ENCODE results near the gene LRP8. TPM values are rescaled to one million over a fixed set of nuclear protein-coding genes. Genes with fewer than 3 reads are reported as not detected.

Gene LRP8
- total and polyA plus RNA-seq, 10 donors, result 1.7 to 14.4 (median 5.5) TPM

- intact Hi-C loops (cut with DNase I; ENCODE audit: low total_unique reads), result no loop called here
- no peaks in the 10 kb centered on the region for H3K9me3 ChIP-seq
- H3K36me3 ChIP-seq, result peaks cover 0 to 17% (median 0%) of the 10 kb centered on the region in 6 donors
- WGBS, 5 donors, result 76 to 86% (median 82%) methylated on average over 11 of the region's 11 CpGs
- no peak for DNase-seq
- no peak overlapping the region for H3K4me3 ChIP-seq
- TF ChIP-seq POLR2A (IDR thresholded peaks at IDR 0.05) (no peak), POLR2AphosphoS5 (IDR thresholded peaks at IDR 0.05) (no peak), CTCF (IDR thresholded peaks at IDR 0.05 in 8 of 11, conservative IDR thresholded peaks at IDR 0.05 in 3 of 11) (no peak)
- H3K4me1 ChIP-seq, result peaks cover 0 to 26% (median 8%) of the 10 kb centered on the region in 6 donors
- H3K27ac ChIP-seq, result no peak overlapping the region
- no peaks in the 10 kb centered on the region for H3K27me3 ChIP-seq (replicated peaks in 1 of 7)
Observed at GRCh38 chr1:53309802-53310201, 18.1 kb downstream of the LRP8 start.

- Histone ChIP-seq H3K36me3 (peaks cover 0 to 14% (median 0%) of the 10 kb centered on the region in 6 donors), H3K4me3 (no peak overlapping the region), H3K4me1 (peaks cover 0 to 17% (median 4%) of the 10 kb centered on the region in 6 donors), H3K27me3 (replicated peaks in 1 of 7) (no peaks in the 10 kb centered on the region), H3K27ac (no peak overlapping the region), H3K9me3 (no peaks in the 10 kb centered on the region)
- 71 to 90% (median 83%) methylated on average over 8 of the region's 8 CpGs for WGBS, 5 donors
- DNase-seq, result no peak
- no peak for TF ChIP-seq POLR2A (IDR thresholded peaks at IDR 0.05)
- TF ChIP-seq POLR2AphosphoS5 (IDR thresholded peaks at IDR 0.05), result no peak
- intact Hi-C loops (cut with DNase I; ENCODE audit: low total_unique reads), result no loop called here
Observed at GRCh38 chr1:53308506-53308905, 19.4 kb downstream of the LRP8 start.

GRCh38 chr1:53307037-53307436 is 20.8 kb downstream of the LRP8 start:
- WGBS, 5 donors, result 79 to 94% (median 87%) methylated on average over 2 to 4 of the region's 4 CpGs
- Histone ChIP-seq H3K4me3 (no peak overlapping the region), H3K9me3 (no peaks in the 10 kb centered on the region), H3K27ac (no peak overlapping the region), H3K36me3 (no peaks in the 10 kb centered on the region), H3K27me3 (replicated peaks in 1 of 7) (no peaks in the 10 kb centered on the region), H3K4me1 (peaks cover 0 to 16% (median 2%) of the 10 kb centered on the region in 6 donors)
- no peak for DNase-seq
- intact Hi-C loops (cut with DNase I; ENCODE audit: low total_unique reads), result no loop called here
- TF ChIP-seq POLR2A (IDR thresholded peaks at IDR 0.05), result no peak
- no peak for TF ChIP-seq CTCF (IDR thresholded peaks at IDR 0.05 in 8 of 11, conservative IDR thresholded peaks at IDR 0.05 in 3 of 11)
- no peak for TF ChIP-seq POLR2AphosphoS5 (IDR thresholded peaks at IDR 0.05)

GRCh38 chr1:53306168-53306567 is 21.7 kb downstream of the LRP8 start:
- H3K9me3 ChIP-seq, result no peaks in the 10 kb centered on the region
- WGBS, 5 donors, result 84 to 89% (median 85%) methylated on average over 3 to 4 of the region's 4 CpGs

More at GRCh38 chr1:53306168-53306567, 21.7 kb downstream of the LRP8 start:
- H3K4me1 ChIP-seq, result peaks cover 0 to 16% (median 2%) of the 10 kb centered on the region in 6 donors
- H3K4me3 ChIP-seq, result no peak overlapping the region
- intact Hi-C loops (cut with DNase I; ENCODE audit: low total_unique reads), result no loop called here
- H3K27me3 ChIP-seq (replicated peaks in 1 of 7), result no peaks in the 10 kb centered on the region
- no peak for DNase-seq
- no peak overlapping the region for H3K27ac ChIP-seq
- H3K36me3 ChIP-seq, result no peaks in the 10 kb centered on the region
- TF ChIP-seq CTCF (IDR thresholded peaks at IDR 0.05 in 8 of 11, conservative IDR thresholded peaks at IDR 0.05 in 3 of 11), result no peak
- no peak for TF ChIP-seq POLR2A (IDR thresholded peaks at IDR 0.05)
- TF ChIP-seq POLR2AphosphoS5 (IDR thresholded peaks at IDR 0.05), result no peak

All from spleen (tissue), 11 donors.